Endothelial cell of umbilical vein (primary cell): ENCODE data around the gene SWI5. TPM values are rescaled to one million over a fixed set of nuclear protein-coding genes. Genes with fewer than 3 reads are reported as not detected.

Experiments used
- BruUV-seq: library from RNA; stranded (reverse); fragments of 400-500 nt; replicated peaks from 2 replicates; lab custom pipeline; 2021; lab: Mats Ljungman, UMichigan
- CTCF ChIA-PET: fragments of 300-600, 350-600 bp; sonication (Branson Sonifier 250); formaldehyde crosslinking; loops from one replicate; lab custom pipeline; 2021; ENCODE audit warnings: antibody characterized with exemption, inconsistent platforms; lab: Charles Lee
- POLR2A ChIA-PET: fragments of 300-600, 350-600 bp; sonication (Branson Sonifier 250); formaldehyde crosslinking; loops from one replicate; lab custom pipeline; 2021; ENCODE audit warnings: antibody characterized with exemption, inconsistent platforms; lab: Charles Lee
- DNase-seq: peaks from one replicate; pipeline ENCODE4 v3.0.0-alpha.2; 2011; ENCODE audit warnings: low read depth, low spot score
- FAIRE-seq: peaks from 2 replicates; lab custom pipeline; 2011; peaks lifted over from hg19 to GRCh38; lab: Jason Lieb, UNC
- H2AFZ ChIP-seq: 2 replicates; pipeline ENCODE4 v1.6.0; 2012; ENCODE audit warnings: low read depth, low read length, control low read depth, inconsistent platforms
- H3K27ac ChIP-seq: 2 replicates; pipeline ENCODE4 v1.5.1; 2011; ENCODE audit warnings: low read depth, mild to moderate bottlenecking, control low read depth, low read length, moderate library complexity; ENCODE audit not compliant: insufficient read depth
- H3K27me3 ChIP-seq, 2 experiments: 2 replicates each; pipeline versions ENCODE4 v1.6.0 to v1.6.1; 2011; ENCODE audit warnings: low read length in 2 of 2, mixed read lengths in 1 of 2; ENCODE audit not compliant: control insufficient read depth in 2 of 2, insufficient read depth in 2 of 2
- H3K36me3 ChIP-seq, 2 experiments: 2 replicates in 1 of 2; 3 replicates in 1 of 2; pipeline ENCODE4 v1.5.1; 2011; ENCODE audit warnings: low read length in 2 of 2, mild to moderate bottlenecking in 1 of 2, moderate library complexity in 1 of 2; ENCODE audit not compliant: control insufficient read depth in 2 of 2, insufficient read depth in 2 of 2; ENCODE audit errors: extremely low read depth in 1 of 2
- H3K4me1 ChIP-seq: 3 replicates; pipeline ENCODE4 v1.5.1; 2011; ENCODE audit warnings: mild to moderate bottlenecking, low read length; ENCODE audit not compliant: control insufficient read depth, insufficient read depth; ENCODE audit errors: extremely low read depth
- H3K4me2 ChIP-seq: 2 replicates; pipeline ENCODE4 v1.6.1; 2011; ENCODE audit warnings: low read length, control low read depth, mixed read lengths; ENCODE audit not compliant: insufficient read depth
- H3K4me3 ChIP-seq, 3 experiments: fragments of 200-600 bp in 1 of 3; sonication (generic), shearing (Covaris generic) in 1 of 3; replicated peaks in 1 of 3; 2 replicates each; pipeline ENCODE4 v1.5.1; 2011 to 2016; ENCODE audit warnings: control low read depth in 3 of 3, low read length in 3 of 3, mild to moderate bottlenecking in 2 of 3, inconsistent platforms in 1 of 3, low read depth in 1 of 3, moderate library complexity in 1 of 3; ENCODE audit not compliant: insufficient read depth in 1 of 3
- H3K79me2 ChIP-seq: 2 replicates; pipeline ENCODE4 v1.6.0; 2012; ENCODE audit warnings: low read length, inconsistent platforms; ENCODE audit not compliant: control insufficient read depth, insufficient read depth
- H3K9ac ChIP-seq: replicated peaks from 2 replicates; pipeline ENCODE3; 2011; ENCODE audit warnings: low read length, control low read depth; ENCODE audit not compliant: insufficient read depth; ENCODE audit errors: extremely low read depth
- H3K9me1 ChIP-seq: replicated peaks from 3 replicates; pipeline ENCODE4 v1.6.0; 2011; ENCODE audit warnings: mild to moderate bottlenecking, low read length; ENCODE audit not compliant: control insufficient read depth, insufficient read depth; ENCODE audit errors: extremely low read depth
- H3K9me3 ChIP-seq: replicated peaks from 2 replicates; pipeline ENCODE4 v1.5.1; 2012; ENCODE audit warnings: low read length, inconsistent platforms; ENCODE audit not compliant: control insufficient read depth, insufficient read depth
- H4K20me1 ChIP-seq: replicated peaks from 2 replicates; pipeline ENCODE3; 2011; ENCODE audit warnings: mild to moderate bottlenecking, low read length; ENCODE audit not compliant: control insufficient read depth, insufficient read depth; ENCODE audit errors: extremely low read depth
- JUN ChIP-seq: IDR thresholded peaks from 2 replicates; pipeline ENCODE4 v1.6.1; 2011; ENCODE audit warnings: borderline replicate concordance, low read depth; ENCODE audit not compliant: insufficient read length, insufficient read depth
- dilution Hi-C: fragments of 300-500 bp; cut with MboI; formaldehyde crosslinking; loops from one replicate; pipeline ENCODE4 v1.15.0; 2019; ENCODE audit warnings: low sequenced_read_pairs; ENCODE audit not compliant: extremely low pct_ligation_motif_present
- intact Hi-C: fragments of 100-400 bp; cut with micrococcal nuclease; formaldehyde crosslinking; loops from one replicate; pipeline ENCODE4 v1.10.0; 2022
- microRNA counts: library from miRNA; unstranded; fragments of <30 nt; microRNA quantifications from one replicate; lab custom pipeline; 2016
- microRNA-seq: library from miRNA; unstranded; fragments of <30 nt; microRNA quantifications from one replicate; pipeline ENCODE4 v1.2.0, GENCODE V29; 2021; ENCODE audit warnings: borderline number of aligned reads, borderline replicate concordance
- polyA plus RNA-seq, 4 experiments: library from polyadenylated mRNA; depleted of rRNA in 3 of 4; stranded (reverse) in 3 of 4; unstranded in 1 of 4; fragments of >200 nt; gene quantifications; 2 replicates each; pipeline versions ENCODE4 v1.2.1 to v1.2.3, GENCODE V29; 2011 to 2012; ENCODE audit warnings: missing spikeins in 1 of 4
- small RNA-seq: library from RNA; depleted of rRNA; stranded (forward); fragments of <200 nt; gene quantifications from one replicate; pipeline ENCODE3, GENCODE V24; 2012; ENCODE audit warnings: low replicate concordance, low read depth; ENCODE audit not compliant: insufficient read depth, insufficient read length
- total RNA-seq: library from RNA; stranded (reverse); gene quantifications from 2 replicates; pipeline ENCODE4 v1.2.3, GENCODE V29; 2021
- TF ChIP-seq, protein P1 (sequence below): IDR thresholded peaks from 2 replicates; pipeline ENCODE4 v1.6.1; 2011; ENCODE audit not compliant: insufficient read depth, insufficient read length

Gene SWI5
- total and polyA plus RNA-seq, 2 donors (not counting 3 experiments of a cell fraction or from before 2014, with no cell fraction given) = 21.2 to 58.0 TPM

DNA sequence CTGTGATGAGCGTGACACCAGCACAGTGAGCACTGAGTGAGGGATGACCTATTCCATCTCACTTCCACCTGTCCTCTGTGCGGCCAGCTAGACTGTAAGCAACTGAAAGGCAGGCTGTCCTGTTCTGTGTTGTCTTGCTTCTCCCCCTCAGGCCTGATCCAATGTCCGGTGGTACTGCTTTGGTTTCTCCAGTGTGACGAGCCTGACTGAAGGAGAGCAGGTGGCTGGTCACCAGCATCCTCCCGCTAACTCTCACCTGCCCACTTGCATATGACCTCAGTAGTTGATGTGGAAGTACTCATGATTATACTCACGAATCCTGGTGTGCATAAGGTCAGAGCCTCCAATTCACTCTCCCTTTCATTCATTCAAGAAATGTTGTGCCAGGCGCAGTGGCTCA lies 61.9 kb downstream of the SWI5 start:
- no TSS peak for BruUV-seq
- H3K9me3 ChIP-seq = no peaks in the 10 kb centered on the region
- no peaks in the 10 kb centered on the region for H3K27me3 ChIP-seq
- no peak overlapping the region for H2AFZ ChIP-seq
- ChIA-PET CTCF (interaction anchor here (0.9 to 1.8 kb wide), 2 partner anchors 13 to 33 kb away, joined by 3 to 6 read pairs; no protein-coding TSS in a partner anchor), POLR2A (no interaction called here)
- H3K36me3 ChIP-seq = peaks cover 2 to 4% of the 10 kb centered on the region in 2 experiments
- no peak overlapping the region for H3K4me3 ChIP-seq
- H4K20me1 ChIP-seq = no peaks in the 10 kb centered on the region
- DNase-seq = no peak
- peaks cover 6% of the 10 kb centered on the region for H3K79me2 ChIP-seq
- TF ChIP-seq, protein P1, sequence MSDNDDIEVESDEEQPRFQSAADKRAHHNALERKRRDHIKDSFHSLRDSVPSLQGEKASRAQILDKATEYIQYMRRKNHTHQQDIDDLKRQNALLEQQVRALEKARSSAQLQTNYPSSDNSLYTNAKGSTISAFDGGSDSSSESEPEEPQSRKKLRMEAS = no peak
- no peak for TF ChIP-seq JUN
- H3K9ac ChIP-seq = no peak overlapping the region
- peaks cover 7% of the 10 kb centered on the region for H3K4me1 ChIP-seq
- no peak for FAIRE-seq
- dilution Hi-C loops = no loop called here
- no peak overlapping the region for H3K4me2 ChIP-seq
- no peak overlapping the region for H3K27ac ChIP-seq
- H3K9me1 ChIP-seq = no peaks in the 10 kb centered on the region
- intact Hi-C loops = no loop called here

MicroRNA genes within 50 kb of the gene (microRNA counts, 767-probe panel; counts per million panel counts)
- microRNA hsa-miR-199b-5p (lab: Ali Mortazavi, UCI) (723 counts per million, percentile 96 among the panel's probes with 10 or more counts), microRNA hsa-miR-3154 (lab: Ali Mortazavi, UCI) (723 counts per million, percentile 96 among the panel's probes with 10 or more counts)

Small RNAs within 50 kb of the gene (microRNA-seq; reads per million reads assigned to microRNA genes)
- gene MIR199B (1.5 reads per million), gene MIR3154 (not detected)

Small RNAs within 50 kb of the gene (small RNA-seq; reads per million reads assigned to genes)
- gene MIR199B = not detected
- not detected for gene MIR3154

Other genes with a start within 250 kb of the SWI5 start
- gene NAIF1, start 209.0 kb upstream of the SWI5 start, total RNA-seq = 8.2 and 9.7 TPM in 2 replicates
- gene NAIF1, start 209.0 kb upstream of the SWI5 start, polyA plus RNA-seq = 9.7 and 10.1 TPM in 2 replicates
- 20.1 and 20.2 TPM in 2 replicates for gene SLC25A25, start 208.0 kb upstream of the SWI5 start, total RNA-seq
- gene SLC25A25, start 208.0 kb upstream of the SWI5 start, polyA plus RNA-seq = 14.2 and 18.1 TPM in 2 replicates
- 64.2 and 69.6 TPM in 2 replicates for gene PTGES2, start 148.5 kb upstream of the SWI5 start, total RNA-seq
- 69.8 and 69.9 TPM in 2 replicates for gene PTGES2, start 148.5 kb upstream of the SWI5 start, polyA plus RNA-seq
- not detected in 2 replicates for gene LCN2, start 126.8 kb upstream of the SWI5 start, total RNA-seq
- not detected in 2 replicates for gene LCN2, start 126.8 kb upstream of the SWI5 start, polyA plus RNA-seq
- 51.0 and 53.2 TPM in 2 replicates for gene BBLN, start 116.0 kb upstream of the SWI5 start, total RNA-seq
- gene BBLN, start 116.0 kb upstream of the SWI5 start, polyA plus RNA-seq = 124 and 206 TPM in 2 replicates
- gene CIZ1, start 84.7 kb upstream of the SWI5 start, total RNA-seq = 143 and 150 TPM in 2 replicates
- 88.3 and 97.2 TPM in 2 replicates for gene CIZ1, start 84.7 kb upstream of the SWI5 start, polyA plus RNA-seq
- 2.9 and 7.9 TPM in 2 replicates for gene DNM1, start 72.9 kb upstream of the SWI5 start, total RNA-seq
- 0.59 TPM in 2 replicates for gene DNM1, start 72.9 kb upstream of the SWI5 start, polyA plus RNA-seq
- 107 and 114 TPM in 2 replicates for gene GOLGA2, start 269 bp upstream of the SWI5 start, total RNA-seq
- 42.3 and 52.3 TPM in 2 replicates for gene GOLGA2, start 269 bp upstream of the SWI5 start, polyA plus RNA-seq
- 35.4 and 39.3 TPM in 2 replicates for gene TRUB2, start 46.2 kb downstream of the SWI5 start, total RNA-seq
- gene TRUB2, start 46.2 kb downstream of the SWI5 start, polyA plus RNA-seq = 17.6 and 21.1 TPM in 2 replicates
- 44.4 and 46.6 TPM in 2 replicates for gene COQ4, start 46.6 kb downstream of the SWI5 start, total RNA-seq
- 78.1 and 83.2 TPM in 2 replicates for gene COQ4, start 46.6 kb downstream of the SWI5 start, polyA plus RNA-seq
- 35.0 and 36.9 TPM in 2 replicates for gene SLC27A4, start 64.3 kb downstream of the SWI5 start, total RNA-seq
- gene SLC27A4, start 64.3 kb downstream of the SWI5 start, polyA plus RNA-seq = 29.9 and 31.8 TPM in 2 replicates
- gene URM1, start 95.1 kb downstream of the SWI5 start, total RNA-seq = 100 and 101 TPM in 2 replicates
- 86.5 and 98.7 TPM in 2 replicates for gene URM1, start 95.1 kb downstream of the SWI5 start, polyA plus RNA-seq
- 46.8 and 47.9 TPM in 2 replicates for gene CERCAM, start 144.6 kb downstream of the SWI5 start, total RNA-seq
- 77.8 and 105 TPM in 2 replicates for gene CERCAM, start 144.6 kb downstream of the SWI5 start, polyA plus RNA-seq
- 49.5 and 50.5 TPM in 2 replicates for gene ODF2, start 179.7 kb downstream of the SWI5 start, total RNA-seq
- 12.8 and 16.7 TPM in 2 replicates for gene ODF2, start 179.7 kb downstream of the SWI5 start, polyA plus RNA-seq
- gene GLE1, start 228.4 kb downstream of the SWI5 start, total RNA-seq = 20.5 and 22.6 TPM in 2 replicates
- 12.2 and 13.0 TPM in 2 replicates for gene GLE1, start 228.4 kb downstream of the SWI5 start, polyA plus RNA-seq